Progenitor cell of endocrine pancreas (in vitro differentiated cells): ENCODE results near the gene CNTN2. TPM values are rescaled to one million over a fixed set of nuclear protein-coding genes. Genes with fewer than 3 reads are reported as not detected.
A peak's percentile ranks its signal among the peaks of the same experiment; 100 is the strongest.

Experiments used
- DNase-seq: peaks from one replicate; pipeline ENCODE4 v3.0.0; 2021; ENCODE audit warnings: low spot score; ENCODE audit not compliant: unreplicated experiment
- H3K27ac Mint-ChIP-seq: 2 replicates; pipeline ENCODE4 v1.8.0; 2021; ENCODE audit warnings: mild to moderate bottlenecking, moderate library complexity, mixed read lengths
- H3K27me3 Mint-ChIP-seq: 2 replicates; pipeline ENCODE4 v1.8.0; 2021; ENCODE audit warnings: mixed read lengths
- H3K36me3 Mint-ChIP-seq: 2 replicates; pipeline ENCODE4 v1.8.0; 2022; ENCODE audit warnings: mixed read lengths; ENCODE audit not compliant: insufficient read depth
- H3K4me1 Mint-ChIP-seq: 2 replicates; pipeline ENCODE4 v1.8.0; 2021; ENCODE audit warnings: low read depth, mixed read lengths
- H3K4me3 Mint-ChIP-seq: 2 replicates; pipeline ENCODE4 v1.8.0; 2021; ENCODE audit warnings: low read depth, mild to moderate bottlenecking, moderate library complexity, mixed read lengths
- H3K9me3 Mint-ChIP-seq: 2 replicates; pipeline ENCODE4 v1.8.0; 2021; ENCODE audit warnings: low read depth, mixed read lengths
- CTCF ChIP-seq: fragments of 200-600 bp; sonication (generic); IDR thresholded peaks from one replicate; pipeline ENCODE4 v1.5.0; 2021; ENCODE audit warnings: antibody characterized with exemption, mild to moderate bottlenecking; ENCODE audit not compliant: unreplicated experiment
- total RNA-seq: library from RNA; stranded (reverse); gene quantifications from 2 replicates; pipeline ENCODE4 v1.2.1, GENCODE V29; 2021

CNTN2 gene
- total RNA-seq, 1 donor from 2014 or later: not detected

GRCh38 chr1:205082431-205082830 is 39.4 kb downstream of the CNTN2 start:
- no peaks in the 10 kb centered on the region for H3K27me3 Mint-ChIP-seq
- H3K27ac Mint-ChIP-seq: no peak overlapping the region
- H3K36me3 Mint-ChIP-seq: peaks cover 14% of the 10 kb centered on the region
- no peak for TF ChIP-seq CTCF
- no peaks in the 10 kb centered on the region for H3K4me1 Mint-ChIP-seq
- DNase-seq: no peak
- H3K9me3 Mint-ChIP-seq: no peaks in the 10 kb centered on the region
- H3K4me3 Mint-ChIP-seq: no peak overlapping the region

DNA sequence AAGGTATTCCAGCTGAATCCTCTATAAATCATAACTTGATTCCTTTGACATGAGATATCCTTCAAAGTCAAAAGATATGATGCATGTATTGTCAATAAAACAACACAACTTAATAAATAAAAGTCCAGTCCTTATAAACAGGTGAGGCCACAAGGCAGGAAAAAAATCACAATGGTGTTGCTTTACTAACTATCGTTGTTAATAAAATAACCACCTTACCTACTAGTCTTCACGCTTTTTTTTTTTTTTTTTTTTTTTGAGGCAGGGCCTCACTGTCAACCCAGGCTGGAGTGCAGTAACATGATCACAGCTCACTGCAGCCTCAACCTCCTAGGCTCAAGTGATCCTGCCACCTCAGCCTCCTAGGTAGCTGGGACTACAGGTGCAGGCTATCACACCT is 41.3 kb downstream of the CNTN2 start, which contains the start of gene TMEM81:
Gene TMEM81, minus strand, starts transcription at position 101 of the 400 bp plus-strand sequence. CDS start 140 bp downstream, outside the sequence.
- H3K27ac Mint-ChIP-seq: peak within 1 kb of the TSS; percentile 66
- DNase-seq: no peak
- peaks cover 3% of the 10 kb centered on the region for H3K4me1 Mint-ChIP-seq
- H3K27me3 Mint-ChIP-seq: no peaks in the 10 kb centered on the region
- no peak for TF ChIP-seq CTCF
- H3K36me3 Mint-ChIP-seq: peaks cover 27% of the 10 kb centered on the region
- no peaks in the 10 kb centered on the region for H3K9me3 Mint-ChIP-seq
- no peak within 1 kb of the TSS for H3K4me3 Mint-ChIP-seq

GRCh38 chr1:205088341-205088740 is 45.3 kb downstream of the CNTN2 start:
- H3K27ac Mint-ChIP-seq: no peak overlapping the region
- no peaks in the 10 kb centered on the region for H3K9me3 Mint-ChIP-seq
- no peak for DNase-seq
- peaks cover 27% of the 10 kb centered on the region for H3K36me3 Mint-ChIP-seq
- no peaks in the 10 kb centered on the region for H3K27me3 Mint-ChIP-seq
- H3K4me1 Mint-ChIP-seq: peaks cover 4% of the 10 kb centered on the region
- no peak for TF ChIP-seq CTCF
- H3K4me3 Mint-ChIP-seq: no peak overlapping the region

DNA sequence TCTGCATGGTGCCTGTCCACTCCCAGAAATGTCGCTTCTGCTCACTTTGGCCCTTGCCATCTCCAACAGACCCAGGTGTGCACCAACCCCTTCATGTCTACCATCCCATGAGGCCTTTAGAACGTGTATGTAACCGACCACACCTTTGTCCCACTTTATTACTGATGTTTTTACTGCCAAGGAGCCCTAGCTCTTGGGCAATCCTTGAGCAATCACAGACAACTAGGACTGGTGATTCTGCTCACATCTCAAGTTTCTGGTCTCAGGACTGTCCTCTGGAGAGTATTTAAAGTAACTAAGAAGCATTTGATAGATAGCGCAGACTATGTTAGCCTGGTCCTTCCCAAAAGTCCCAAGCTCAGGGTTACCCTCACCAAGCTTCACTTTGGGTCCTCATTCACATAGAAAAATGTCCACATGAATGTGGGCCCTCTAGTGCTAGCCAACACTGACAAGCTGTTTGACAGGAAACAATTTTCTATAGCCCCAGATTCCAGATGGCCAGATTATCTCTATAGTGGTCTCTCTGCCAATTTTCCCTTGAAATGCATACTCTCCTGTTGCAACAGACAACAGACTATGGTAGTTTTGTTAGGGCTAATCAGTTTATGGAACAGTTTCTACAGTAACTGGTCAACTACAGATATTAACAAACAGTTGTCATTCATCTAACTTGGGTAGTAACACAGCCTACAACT is 48.2 kb downstream of the CNTN2 start:
- Mint-ChIP-seq H3K9me3 (no peaks in the 10 kb centered on the region), H3K4me3 (no peak overlapping the region), H3K36me3 (peaks cover 23% of the 10 kb centered on the region), H3K27ac (no peak overlapping the region), H3K4me1 (peaks cover 4% of the 10 kb centered on the region), H3K27me3 (no peaks in the 10 kb centered on the region)
- no peak for TF ChIP-seq CTCF
- DNase-seq: no peak

DNA sequence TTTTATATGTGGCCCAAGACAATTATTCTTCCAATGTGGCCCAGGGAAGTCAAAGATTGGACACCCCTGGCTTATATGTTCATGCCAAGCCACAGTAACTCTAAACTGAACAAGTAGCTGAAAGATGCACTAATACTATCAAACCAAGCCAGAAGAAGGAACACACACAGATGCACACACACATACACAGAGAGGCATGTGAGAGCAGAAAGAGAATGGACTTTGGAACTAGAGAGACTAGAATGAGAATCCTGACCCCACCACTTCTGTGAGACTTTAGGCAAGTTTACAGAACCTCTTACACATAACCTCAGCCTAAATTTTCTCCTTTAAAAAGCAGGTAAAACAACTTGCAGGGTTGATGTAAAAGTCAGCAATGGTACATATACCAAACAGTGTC is 52.4 kb downstream of the CNTN2 start:
- no peak overlapping the region for H3K4me3 Mint-ChIP-seq
- no peak overlapping the region for H3K27ac Mint-ChIP-seq
- H3K4me1 Mint-ChIP-seq: no peaks in the 10 kb centered on the region
- no peak for TF ChIP-seq CTCF
- H3K9me3 Mint-ChIP-seq: no peaks in the 10 kb centered on the region
- no peak for DNase-seq
- H3K27me3 Mint-ChIP-seq: no peaks in the 10 kb centered on the region
- H3K36me3 Mint-ChIP-seq: peaks cover 27% of the 10 kb centered on the region
